ENCODE results near the gene ETV3L. TPM values are rescaled to one million over a fixed set of nuclear protein-coding genes. Genes with fewer than 3 reads are reported as not detected.
A peak's percentile ranks its signal among the peaks of the same experiment; 100 is the strongest.

Gene ETV3L
- polyA plus RNA-seq, 4 donors: not detected

DNA sequence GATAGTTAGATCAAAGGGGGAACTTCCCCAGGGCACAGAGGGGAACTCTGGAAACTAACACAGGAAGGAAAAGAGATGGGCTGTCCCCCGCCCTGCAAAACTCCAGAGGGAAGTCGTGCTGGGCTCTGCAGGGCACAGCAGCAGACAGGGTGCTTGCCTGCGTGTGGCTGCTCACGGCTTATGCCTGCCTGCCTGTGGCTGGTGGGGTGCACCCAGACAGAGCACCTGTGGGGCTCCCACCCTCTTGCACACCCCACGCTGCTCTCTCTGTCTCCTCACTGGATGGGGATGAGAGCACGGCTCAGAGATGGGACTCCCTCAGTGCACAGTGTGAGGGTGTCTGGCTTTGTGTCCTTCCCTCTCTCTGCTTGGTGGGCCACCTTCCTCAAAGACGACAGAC is 13.5 kb upstream of the ETV3L start:
- FAIRE-seq (no peak), DNase-seq (no peak)

DNA sequence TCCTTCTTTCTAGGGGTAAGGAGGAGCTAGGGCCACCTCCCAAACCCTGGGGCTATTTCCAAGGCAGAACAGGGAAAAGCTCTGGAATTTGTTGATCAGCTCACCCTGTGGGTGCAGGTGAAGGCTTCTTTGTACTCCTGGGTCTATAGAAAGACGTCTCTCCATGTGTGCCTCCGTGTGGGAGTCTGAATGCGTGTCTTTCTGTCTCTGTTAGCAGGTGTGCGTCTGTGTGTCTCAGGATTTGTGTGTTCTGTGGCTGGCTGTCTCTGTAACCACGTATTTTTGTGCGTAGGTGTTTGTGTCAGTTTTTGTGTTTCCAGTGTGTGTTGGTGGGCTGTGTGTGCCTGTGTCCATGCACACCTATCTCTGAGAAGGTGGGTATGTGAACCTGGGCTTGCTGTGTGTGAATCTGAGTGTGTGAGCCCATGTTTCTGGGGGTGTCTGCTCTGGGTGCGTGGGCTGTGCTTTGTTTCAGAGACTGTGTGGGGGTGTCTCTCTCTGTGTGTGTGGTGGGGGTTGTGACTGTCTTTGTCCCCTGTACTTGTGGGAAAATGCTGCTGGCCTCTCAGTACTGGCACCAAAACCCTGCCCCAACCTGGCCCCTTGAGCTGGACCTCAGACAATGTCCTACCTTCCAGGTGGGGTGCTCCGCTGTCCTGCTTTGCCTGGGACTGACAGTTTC is 12.7 kb upstream of the ETV3L start:
- peaks cover 0 to 51% (median 4%) of the 10 kb centered on the region in 3 donors for H3K27me3 ChIP-seq (ENCODE audit: control insufficient read depth in 3 of 3, insufficient read depth in 3 of 3, low read length in 3 of 3)
- H3K9me3 ChIP-seq (ENCODE audit: control insufficient read depth in 2 of 2, insufficient read depth in 1 of 2, low read depth in 1 of 2, low read length in 1 of 2): no peaks in the 10 kb centered on the region
- no peak for FAIRE-seq
- DNase-seq: no peak
- no peak overlapping the region for H3K4me3 ChIP-seq (ENCODE audit: low read depth in 1 of 3, low read length in 3 of 3)
- no peak overlapping the region for H3K27ac ChIP-seq (ENCODE audit: low read depth in 1 of 3, low read length in 2 of 3)
- no peaks in the 10 kb centered on the region for H3K36me3 ChIP-seq (ENCODE audit: control insufficient read depth in 3 of 3, insufficient read depth in 2 of 3, low read depth in 1 of 3, low read length in 3 of 3)
- H3K4me1 ChIP-seq (ENCODE audit: control insufficient read depth in 3 of 3, insufficient read depth in 2 of 3, low read depth in 1 of 3, low read length in 2 of 3): no peaks in the 10 kb centered on the region
- 76 to 77% (median 77%) methylated on average over 8 of the region's 8 CpGs for WGBS, 3 donors

More for the DNA sequence above, 13.5 kb upstream of the ETV3L start:
- no peaks in the 10 kb centered on the region for H3K36me3 ChIP-seq (ENCODE audit: control insufficient read depth in 3 of 3, insufficient read depth in 2 of 3, low read depth in 1 of 3, low read length in 3 of 3)
- H3K4me1 ChIP-seq (ENCODE audit: control insufficient read depth in 3 of 3, insufficient read depth in 2 of 3, low read depth in 1 of 3, low read length in 2 of 3): no peaks in the 10 kb centered on the region
- no peaks in the 10 kb centered on the region for H3K9me3 ChIP-seq (ENCODE audit: control insufficient read depth in 2 of 2, insufficient read depth in 1 of 2, low read depth in 1 of 2, low read length in 1 of 2)
- no peak overlapping the region for H3K4me3 ChIP-seq (ENCODE audit: low read depth in 1 of 3, low read length in 3 of 3)
- 62 to 67% (median 64%) methylated on average over 7 of the region's 7 CpGs for WGBS, 3 donors
- H3K27me3 ChIP-seq (ENCODE audit: control insufficient read depth in 3 of 3, insufficient read depth in 3 of 3, low read length in 3 of 3): peaks cover 0 to 44% (median 0%) of the 10 kb centered on the region in 3 donors
- H3K27ac ChIP-seq (ENCODE audit: low read depth in 1 of 3, low read length in 2 of 3): no peak overlapping the region

DNA sequence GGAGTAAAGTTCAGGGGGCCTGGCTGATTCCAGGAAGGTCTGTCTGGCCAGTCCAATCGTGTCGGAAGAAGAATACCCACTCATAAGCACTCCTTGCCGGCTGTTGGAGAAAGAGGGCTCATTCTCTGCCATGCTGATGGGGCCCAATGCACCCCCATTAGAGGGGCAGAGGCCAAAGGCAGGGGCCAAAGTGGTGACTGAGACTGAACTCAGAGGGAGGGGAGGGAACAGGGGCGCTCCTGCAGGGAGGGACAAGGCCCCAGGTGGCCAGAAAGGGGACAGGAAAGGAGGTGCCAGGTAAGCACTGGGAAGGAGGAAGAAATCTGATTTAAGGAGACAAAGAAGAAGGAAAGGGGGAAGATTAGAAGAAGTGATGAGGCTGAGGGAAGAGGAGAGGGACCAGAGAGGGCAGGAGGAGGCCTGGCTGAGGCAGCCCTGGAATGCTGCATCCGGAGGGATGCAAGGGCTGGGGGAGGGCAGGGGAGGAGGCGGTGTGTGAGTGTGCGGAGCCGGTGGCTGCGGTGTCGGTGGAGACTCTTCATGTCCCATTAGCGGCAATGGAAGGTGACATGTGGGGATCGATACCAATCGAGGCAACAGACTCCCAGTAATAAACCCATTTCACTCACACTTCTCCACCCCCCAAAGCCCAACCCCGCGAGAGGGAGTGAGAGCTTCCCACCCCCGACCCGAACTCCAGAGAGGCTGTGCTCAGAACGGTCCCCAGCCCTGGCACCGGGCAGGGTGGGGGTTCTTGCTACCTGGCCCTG is 12.0 kb upstream of the ETV3L start:
- no peaks in the 10 kb centered on the region for H3K9me3 ChIP-seq (ENCODE audit: control insufficient read depth in 2 of 2, insufficient read depth in 1 of 2, low read depth in 1 of 2, low read length in 1 of 2)
- 58 to 65% (median 65%) methylated on average over 19 of the region's 19 CpGs for WGBS, 3 donors
- DNase-seq (no peak), FAIRE-seq (no peak)
- H3K36me3 ChIP-seq (ENCODE audit: control insufficient read depth in 3 of 3, insufficient read depth in 2 of 3, low read depth in 1 of 3, low read length in 3 of 3): no peaks in the 10 kb centered on the region
- no peak overlapping the region for H3K4me3 ChIP-seq (ENCODE audit: low read depth in 1 of 3, low read length in 3 of 3)
- no peaks in the 10 kb centered on the region for H3K4me1 ChIP-seq (ENCODE audit: control insufficient read depth in 3 of 3, insufficient read depth in 2 of 3, low read depth in 1 of 3, low read length in 2 of 3)
- peaks cover 0 to 59% (median 6%) of the 10 kb centered on the region in 3 donors for H3K27me3 ChIP-seq (ENCODE audit: control insufficient read depth in 3 of 3, insufficient read depth in 3 of 3, low read length in 3 of 3)
- H3K27ac ChIP-seq (ENCODE audit: low read depth in 1 of 3, low read length in 2 of 3): peak overlapping the region in 1 of 3 donors; percentile 24

DNA sequence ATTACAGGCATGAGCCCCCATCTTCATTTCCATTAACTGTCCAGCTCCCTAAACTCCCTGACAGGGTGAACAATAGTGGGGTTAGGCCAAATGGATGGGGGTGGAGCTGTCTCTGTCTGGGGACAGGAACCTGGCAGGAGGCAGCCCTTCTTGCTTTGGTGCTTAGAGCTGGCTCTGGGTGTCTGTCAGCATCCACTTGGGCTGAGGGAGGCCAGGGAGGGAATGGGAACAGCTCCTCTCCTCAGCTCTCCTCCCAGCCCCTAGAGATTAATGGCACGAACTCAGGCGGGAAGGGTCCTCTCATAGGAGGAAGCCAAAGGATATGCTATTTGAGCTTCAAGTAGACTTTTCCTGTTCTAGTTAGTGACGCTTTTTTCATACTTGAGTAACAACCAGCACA is 11.1 kb upstream of the ETV3L start:
- no peak for FAIRE-seq
- H3K4me1 ChIP-seq (ENCODE audit: control insufficient read depth in 3 of 3, insufficient read depth in 2 of 3, low read depth in 1 of 3, low read length in 2 of 3): no peaks in the 10 kb centered on the region
- 78 to 84% (median 80%) methylated on average over 3 of the region's 3 CpGs for WGBS, 3 donors
- H3K9me3 ChIP-seq (ENCODE audit: control insufficient read depth in 2 of 2, insufficient read depth in 1 of 2, low read depth in 1 of 2, low read length in 1 of 2): no peaks in the 10 kb centered on the region
- H3K27ac ChIP-seq (ENCODE audit: low read depth in 1 of 3, low read length in 2 of 3): no peak overlapping the region
- no peak for DNase-seq
- peaks cover 0 to 68% (median 6%) of the 10 kb centered on the region in 3 donors for H3K27me3 ChIP-seq (ENCODE audit: control insufficient read depth in 3 of 3, insufficient read depth in 3 of 3, low read length in 3 of 3)
- H3K4me3 ChIP-seq (ENCODE audit: low read depth in 1 of 3, low read length in 3 of 3): no peak overlapping the region
- H3K36me3 ChIP-seq (ENCODE audit: control insufficient read depth in 3 of 3, insufficient read depth in 2 of 3, low read depth in 1 of 3, low read length in 3 of 3): no peaks in the 10 kb centered on the region

DNA sequence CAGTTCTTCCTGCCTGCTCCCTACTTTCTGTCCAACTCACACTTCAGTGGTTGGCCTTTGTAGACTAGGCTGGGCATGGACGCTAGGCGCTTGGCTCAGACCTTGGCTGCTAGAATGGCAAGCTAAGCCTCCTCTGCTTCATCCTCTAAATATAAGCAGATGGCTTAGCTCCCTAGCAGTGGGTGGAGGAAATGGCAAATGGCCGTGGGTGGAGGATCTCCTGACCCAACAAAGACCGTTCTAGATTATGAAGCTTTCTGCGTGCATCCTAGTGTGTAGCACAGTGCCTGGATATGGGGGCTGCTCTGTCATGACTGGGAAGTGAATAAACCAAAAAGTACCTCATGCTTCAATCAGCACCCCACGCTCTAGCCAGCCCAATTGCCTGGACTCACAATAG is 10.4 kb upstream of the ETV3L start:
- WGBS, 3 donors: 75 to 79% (median 79%) methylated on average over 6 of the region's 6 CpGs
- FAIRE-seq: no peak

DNA sequence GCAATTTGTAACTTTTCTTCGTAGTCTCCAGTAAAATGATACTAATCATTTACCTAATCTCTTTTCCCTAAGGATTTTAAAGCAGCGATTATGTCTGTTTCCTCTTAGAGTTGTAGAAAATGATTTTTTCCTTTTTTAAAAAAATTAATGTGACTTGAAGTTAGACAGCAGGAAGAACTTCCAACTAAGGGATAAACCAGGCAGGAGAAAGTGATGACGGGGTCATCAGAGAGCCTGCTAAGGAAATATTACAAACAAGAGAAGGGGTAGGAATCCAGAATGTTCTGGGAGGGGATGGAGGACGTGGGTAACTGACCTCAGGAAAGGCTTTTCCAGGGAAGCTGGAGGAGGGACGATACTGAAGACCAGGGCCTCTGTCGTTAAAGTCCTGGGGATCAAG is 8.8 kb upstream of the ETV3L start:
- Histone ChIP-seq H3K4me1 (ENCODE audit: control insufficient read depth in 3 of 3, insufficient read depth in 2 of 3, low read depth in 1 of 3, low read length in 2 of 3) (no peaks in the 10 kb centered on the region), H3K36me3 (ENCODE audit: control insufficient read depth in 3 of 3, insufficient read depth in 2 of 3, low read depth in 1 of 3, low read length in 3 of 3) (no peaks in the 10 kb centered on the region), H3K27ac (ENCODE audit: low read depth in 1 of 3, low read length in 2 of 3) (no peak overlapping the region), H3K4me3 (ENCODE audit: low read depth in 1 of 3, low read length in 3 of 3) (no peak overlapping the region), H3K27me3 (ENCODE audit: control insufficient read depth in 3 of 3, insufficient read depth in 3 of 3, low read length in 3 of 3) (peaks cover 0 to 80% (median 6%) of the 10 kb centered on the region in 3 donors), H3K9me3 (ENCODE audit: control insufficient read depth in 2 of 2, insufficient read depth in 1 of 2, low read depth in 1 of 2, low read length in 1 of 2) (no peaks in the 10 kb centered on the region)
- FAIRE-seq (no peak), DNase-seq (no peak)
- 63 to 68% (median 67%) methylated on average over 6 of the region's 6 CpGs for WGBS, 3 donors

More for the DNA sequence above, 10.4 kb upstream of the ETV3L start:
- Histone ChIP-seq H3K4me3 (ENCODE audit: low read depth in 1 of 3, low read length in 3 of 3) (no peak overlapping the region), H3K27ac (ENCODE audit: low read depth in 1 of 3, low read length in 2 of 3) (no peak overlapping the region), H3K27me3 (ENCODE audit: control insufficient read depth in 3 of 3, insufficient read depth in 3 of 3, low read length in 3 of 3) (peaks cover 0 to 75% (median 6%) of the 10 kb centered on the region in 3 donors), H3K9me3 (ENCODE audit: control insufficient read depth in 2 of 2, insufficient read depth in 1 of 2, low read depth in 1 of 2, low read length in 1 of 2) (no peaks in the 10 kb centered on the region), H3K36me3 (ENCODE audit: control insufficient read depth in 3 of 3, insufficient read depth in 2 of 3, low read depth in 1 of 3, low read length in 3 of 3) (no peaks in the 10 kb centered on the region), H3K4me1 (ENCODE audit: control insufficient read depth in 3 of 3, insufficient read depth in 2 of 3, low read depth in 1 of 3, low read length in 2 of 3) (no peaks in the 10 kb centered on the region)
- DNase-seq: no peak

DNA sequence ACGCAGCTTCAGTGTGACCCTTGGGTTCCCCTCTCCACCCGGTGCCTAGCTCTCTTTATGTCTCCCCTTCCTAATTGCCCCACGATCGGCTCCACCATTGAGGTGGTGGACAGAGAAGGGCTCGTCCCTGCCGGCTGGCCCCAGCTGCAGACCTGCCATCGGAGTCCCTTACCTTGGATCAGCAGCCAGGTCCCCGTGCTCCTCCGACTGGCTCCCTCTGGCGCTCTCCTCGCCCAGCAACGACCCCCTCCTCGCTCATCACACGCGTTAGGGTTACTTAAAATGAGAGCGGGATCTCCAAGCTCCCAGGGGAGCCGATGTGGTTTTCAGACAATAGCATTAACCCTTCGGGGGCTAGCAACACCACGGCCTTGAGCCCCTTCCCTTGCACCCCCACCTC is 8.1 kb upstream of the ETV3L start:
- WGBS, 3 donors: 40 to 53% (median 44%) methylated on average over 17 to 19 of the region's 19 CpGs
- peaks cover 0 to 82% (median 6%) of the 10 kb centered on the region in 3 donors for H3K27me3 ChIP-seq (ENCODE audit: control insufficient read depth in 3 of 3, insufficient read depth in 3 of 3, low read length in 3 of 3)
- FAIRE-seq (no peak), DNase-seq (no peak)
- H3K4me3 ChIP-seq (ENCODE audit: low read depth in 1 of 3, low read length in 3 of 3): no peak overlapping the region
- H3K27ac ChIP-seq (ENCODE audit: low read depth in 1 of 3, low read length in 2 of 3): no peak overlapping the region
- H3K4me1 ChIP-seq (ENCODE audit: control insufficient read depth in 3 of 3, insufficient read depth in 2 of 3, low read depth in 1 of 3, low read length in 2 of 3): no peaks in the 10 kb centered on the region
- no peaks in the 10 kb centered on the region for H3K9me3 ChIP-seq (ENCODE audit: control insufficient read depth in 2 of 2, insufficient read depth in 1 of 2, low read depth in 1 of 2, low read length in 1 of 2)
- no peaks in the 10 kb centered on the region for H3K36me3 ChIP-seq (ENCODE audit: control insufficient read depth in 3 of 3, insufficient read depth in 2 of 3, low read depth in 1 of 3, low read length in 3 of 3)

DNA sequence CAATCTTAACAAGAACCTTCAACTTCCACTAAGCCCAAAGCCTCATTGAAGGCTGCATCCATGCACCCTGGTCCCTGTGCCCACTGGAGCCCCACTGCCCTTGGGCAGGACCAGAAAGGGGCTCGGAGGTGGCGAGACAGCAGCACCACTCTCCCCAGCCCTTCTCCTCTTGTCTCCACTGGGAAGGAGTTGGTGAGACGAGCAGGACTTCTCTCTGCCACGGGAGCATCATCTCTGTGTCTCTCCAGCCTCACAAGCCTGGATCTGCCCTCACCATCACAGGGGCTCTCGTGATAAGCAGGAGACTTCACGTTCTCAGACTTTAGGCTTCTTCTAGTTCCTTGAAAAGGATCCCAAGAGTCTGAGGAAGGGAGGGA is 7.2 kb upstream of the ETV3L start:
- FAIRE-seq (no peak), DNase-seq (no peak)
- 62 to 73% (median 63%) methylated on average over 6 of the region's 6 CpGs for WGBS, 3 donors
- no peak overlapping the region for H3K27ac ChIP-seq (ENCODE audit: low read depth in 1 of 3, low read length in 2 of 3)
- no peaks in the 10 kb centered on the region for H3K9me3 ChIP-seq (ENCODE audit: control insufficient read depth in 2 of 2, insufficient read depth in 1 of 2, low read depth in 1 of 2, low read length in 1 of 2)
- H3K36me3 ChIP-seq (ENCODE audit: control insufficient read depth in 3 of 3, insufficient read depth in 2 of 3, low read depth in 1 of 3, low read length in 3 of 3): no peaks in the 10 kb centered on the region
- no peaks in the 10 kb centered on the region for H3K4me1 ChIP-seq (ENCODE audit: control insufficient read depth in 3 of 3, insufficient read depth in 2 of 3, low read depth in 1 of 3, low read length in 2 of 3)
- peaks cover 0 to 73% (median 6%) of the 10 kb centered on the region in 3 donors for H3K27me3 ChIP-seq (ENCODE audit: control insufficient read depth in 3 of 3, insufficient read depth in 3 of 3, low read length in 3 of 3)
- no peak overlapping the region for H3K4me3 ChIP-seq (ENCODE audit: low read depth in 1 of 3, low read length in 3 of 3)
